GM23338 (cell line): ENCODE measurements around the gene TTC33. TPM values are rescaled to one million over a fixed set of nuclear protein-coding genes. Genes with fewer than 3 reads are reported as not detected.

Experiments used
- ATAC-seq: fragments of 200-7000 bp; cut with Tn5 transposase; 3 replicates; pipeline ENCODE4 v1.9.1; 2020
- DNase-seq: peaks from one replicate; pipeline ENCODE4 v3.0.0-alpha.2; 2015; ENCODE audit warnings: low spot score
- H2AFZ ChIP-seq: fragments of 200-600 bp; sonication (generic); 2 replicates; pipeline ENCODE4 v1.8.0; 2016; ENCODE audit warnings: antibody characterized with exemption, mild to moderate bottlenecking, moderate library complexity
- H3F3A ChIP-seq: fragments of 200-600 bp; sonication (generic); replicated peaks from 2 replicates; pipeline ENCODE4 v1.8.0; 2017; ENCODE audit warnings: antibody characterized with exemption, mixed run types, low read depth
- H3K27ac ChIP-seq: fragments of 200-600 bp; sonication (generic); 2 replicates; pipeline ENCODE4 v1.6.1; 2016; ENCODE audit warnings: low read depth
- H3K27me3 ChIP-seq: fragments of 200-600 bp; sonication (generic); 2 replicates; pipeline ENCODE4 v1.8.0; 2016; ENCODE audit warnings: mild to moderate bottlenecking, mixed run types, moderate library complexity; ENCODE audit not compliant: insufficient read depth
- H3K36me3 ChIP-seq: fragments of 200-600 bp; sonication (generic); 2 replicates; pipeline ENCODE4 v1.8.0; 2016; ENCODE audit warnings: mild to moderate bottlenecking; ENCODE audit not compliant: insufficient read depth
- H3K4me1 ChIP-seq: fragments of 200-600 bp; sonication (generic); 2 replicates; pipeline ENCODE4 v1.8.0; 2016; ENCODE audit warnings: mild to moderate bottlenecking, moderate library complexity; ENCODE audit not compliant: insufficient read depth
- H3K4me2 ChIP-seq: fragments of 200-600 bp; sonication (generic); 2 replicates; pipeline ENCODE4 v1.7.1; 2017; ENCODE audit warnings: mixed run types
- H3K4me3 ChIP-seq: fragments of 200-600 bp; sonication (generic); 2 replicates; pipeline ENCODE4 v1.6.1; 2016; ENCODE audit warnings: mixed run types
- H3K79me2 ChIP-seq: fragments of 200-600 bp; sonication (generic); replicated peaks from 2 replicates; pipeline ENCODE4 v1.8.0; 2017; ENCODE audit warnings: mild to moderate bottlenecking; ENCODE audit not compliant: insufficient read depth
- H3K9me2 ChIP-seq: fragments of 200-600 bp; sonication (generic); 2 replicates; pipeline ENCODE4 v1.8.0; 2017; ENCODE audit not compliant: insufficient read depth
- H4K20me1 ChIP-seq: fragments of 200-600 bp; sonication (generic); replicated peaks from 2 replicates; pipeline ENCODE4 v1.8.0; 2017; ENCODE audit warnings: mild to moderate bottlenecking; ENCODE audit not compliant: insufficient read depth
- H3K27ac Mint-ChIP-seq: 2 replicates; pipeline ENCODE4 v1.8.0; 2020; ENCODE audit warnings: inconsistent platforms, mild to moderate bottlenecking, moderate library complexity, mixed read lengths
- H3K27me3 Mint-ChIP-seq: 3 replicates; pipeline ENCODE4 v1.8.0; 2022; ENCODE audit warnings: low read depth, mild to moderate bottlenecking, moderate library complexity, mixed read lengths, inconsistent platforms; ENCODE audit not compliant: insufficient read depth, poor library complexity
- H3K36me3 Mint-ChIP-seq: 3 replicates; pipeline ENCODE4 v1.8.0; 2021; ENCODE audit warnings: low read depth, mild to moderate bottlenecking, inconsistent platforms, moderate library complexity, mixed read lengths
- H3K4me1 Mint-ChIP-seq: 3 replicates; pipeline ENCODE4 v1.8.0; 2020; ENCODE audit warnings: mild to moderate bottlenecking, inconsistent platforms, mixed read lengths
- H3K4me3 Mint-ChIP-seq: 3 replicates; pipeline ENCODE4 v1.8.0; 2021; ENCODE audit warnings: moderate library complexity, mild to moderate bottlenecking, inconsistent platforms, mixed read lengths
- H3K9me3 Mint-ChIP-seq: 3 replicates; pipeline ENCODE4 v1.8.0; 2020; ENCODE audit warnings: moderate library complexity, mild to moderate bottlenecking, inconsistent platforms, mixed read lengths
- CREB1 ChIP-seq: fragments of 250-450 bp; sonication (Bioruptor Pico); IDR thresholded peaks from 2 replicates; pipeline ENCODE4 v1.5.0; 2020; ENCODE audit warnings: low read depth, mild to moderate bottlenecking, moderate library complexity
- CTCF ChIP-seq, 2 experiments: fragments of 200-600 bp in 1 of 2; sonication (generic) in 1 of 2; conservative IDR thresholded peaks; 2 replicates each; pipeline versions ENCODE4 v1.5.1 to v1.6.1; 2016 to 2017; ENCODE audit warnings: antibody characterized with exemption in 2 of 2, low read depth in 2 of 2, mild to moderate bottlenecking in 2 of 2, moderate library complexity in 1 of 2
- REST ChIP-seq: IDR thresholded peaks from one replicate; pipeline ENCODE4 v1.6.1; 2018; ENCODE audit warnings: antibody characterized with exemption; ENCODE audit not compliant: unreplicated experiment
- polyA plus RNA-seq: library from polyadenylated mRNA; unstranded; fragments of >200 nt; fragmentation: Nextera tagmentation; extraction: Ambion mirVana; gene quantifications from 2 replicates; pipeline ENCODE4 v1.2.1, GENCODE V29; 2016
- total RNA-seq: library from RNA; depleted of rRNA; stranded (reverse); fragments of >200 nt; shearing (Covaris generic); gene quantifications from 2 replicates; pipeline ENCODE4 v1.2.3, GENCODE V29; 2014
- TF ChIP-seq, protein P1 (sequence below): fragments of 250-450 bp; sonication (Bioruptor Pico); IDR thresholded peaks from 2 replicates; pipeline ENCODE4 v1.5.0; 2020; ENCODE audit warnings: mild to moderate bottlenecking, moderate library complexity

The TTC33 gene
- total and polyA plus RNA-seq, 2 experiments from 2014 or later: 4.1 to 11.5 TPM

DNA sequence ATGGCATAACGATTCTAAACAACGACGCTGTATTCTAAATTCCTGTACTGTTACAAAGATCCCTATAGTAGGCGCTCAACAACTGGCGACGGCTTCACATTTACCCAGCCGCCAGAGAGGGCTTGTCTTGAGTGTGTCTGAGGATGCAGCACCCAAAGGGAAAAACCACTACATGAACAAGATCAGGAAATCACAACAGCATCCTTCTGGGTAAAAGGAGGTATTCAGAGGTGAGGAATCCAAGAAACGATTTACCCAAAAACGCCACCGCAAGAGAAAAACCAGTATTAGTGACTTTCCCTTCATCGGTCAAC is 711 bp downstream of the TTC33 start:
- Histone ChIP-seq H4K20me1 (no peaks in the 10 kb centered on the region), H3K79me2 (peaks cover 16% of the 10 kb centered on the region; the same call in 1 of the 2 replicates), H3K4me2 (peak overlapping the region; percentile 61), H2AFZ (peak overlapping the region; percentile 77), H3K27ac (no peak overlapping the region), H3K9me2 (no peaks in the 10 kb centered on the region), H3K4me3 (peak overlapping the region; percentile 63), H3K36me3 (no peaks in the 10 kb centered on the region), H3F3A (no peaks in the 10 kb centered on the region), H3K4me1 (peaks cover 7% of the 10 kb centered on the region; the same call in 1 of the 2 replicates), H3K27me3 (no peaks in the 10 kb centered on the region)
- Mint-ChIP-seq H3K4me3 (no peak overlapping the region), H3K27ac (no peak overlapping the region), H3K36me3 (no peaks in the 10 kb centered on the region), H3K9me3 (peaks cover 3% of the 10 kb centered on the region; the same call in 1 of the 3 replicates), H3K27me3 (peaks cover 2% of the 10 kb centered on the region), H3K4me1 (no peaks in the 10 kb centered on the region)
- ATAC-seq (peak; percentile 85), DNase-seq (peak; percentile 79)
- 0 out of 2 replicates have a peak, but pooled peaks have one; percentile 17 for TF ChIP-seq CREB1 (CRISPR knock-in tag)
- TF ChIP-seq, protein P1, sequence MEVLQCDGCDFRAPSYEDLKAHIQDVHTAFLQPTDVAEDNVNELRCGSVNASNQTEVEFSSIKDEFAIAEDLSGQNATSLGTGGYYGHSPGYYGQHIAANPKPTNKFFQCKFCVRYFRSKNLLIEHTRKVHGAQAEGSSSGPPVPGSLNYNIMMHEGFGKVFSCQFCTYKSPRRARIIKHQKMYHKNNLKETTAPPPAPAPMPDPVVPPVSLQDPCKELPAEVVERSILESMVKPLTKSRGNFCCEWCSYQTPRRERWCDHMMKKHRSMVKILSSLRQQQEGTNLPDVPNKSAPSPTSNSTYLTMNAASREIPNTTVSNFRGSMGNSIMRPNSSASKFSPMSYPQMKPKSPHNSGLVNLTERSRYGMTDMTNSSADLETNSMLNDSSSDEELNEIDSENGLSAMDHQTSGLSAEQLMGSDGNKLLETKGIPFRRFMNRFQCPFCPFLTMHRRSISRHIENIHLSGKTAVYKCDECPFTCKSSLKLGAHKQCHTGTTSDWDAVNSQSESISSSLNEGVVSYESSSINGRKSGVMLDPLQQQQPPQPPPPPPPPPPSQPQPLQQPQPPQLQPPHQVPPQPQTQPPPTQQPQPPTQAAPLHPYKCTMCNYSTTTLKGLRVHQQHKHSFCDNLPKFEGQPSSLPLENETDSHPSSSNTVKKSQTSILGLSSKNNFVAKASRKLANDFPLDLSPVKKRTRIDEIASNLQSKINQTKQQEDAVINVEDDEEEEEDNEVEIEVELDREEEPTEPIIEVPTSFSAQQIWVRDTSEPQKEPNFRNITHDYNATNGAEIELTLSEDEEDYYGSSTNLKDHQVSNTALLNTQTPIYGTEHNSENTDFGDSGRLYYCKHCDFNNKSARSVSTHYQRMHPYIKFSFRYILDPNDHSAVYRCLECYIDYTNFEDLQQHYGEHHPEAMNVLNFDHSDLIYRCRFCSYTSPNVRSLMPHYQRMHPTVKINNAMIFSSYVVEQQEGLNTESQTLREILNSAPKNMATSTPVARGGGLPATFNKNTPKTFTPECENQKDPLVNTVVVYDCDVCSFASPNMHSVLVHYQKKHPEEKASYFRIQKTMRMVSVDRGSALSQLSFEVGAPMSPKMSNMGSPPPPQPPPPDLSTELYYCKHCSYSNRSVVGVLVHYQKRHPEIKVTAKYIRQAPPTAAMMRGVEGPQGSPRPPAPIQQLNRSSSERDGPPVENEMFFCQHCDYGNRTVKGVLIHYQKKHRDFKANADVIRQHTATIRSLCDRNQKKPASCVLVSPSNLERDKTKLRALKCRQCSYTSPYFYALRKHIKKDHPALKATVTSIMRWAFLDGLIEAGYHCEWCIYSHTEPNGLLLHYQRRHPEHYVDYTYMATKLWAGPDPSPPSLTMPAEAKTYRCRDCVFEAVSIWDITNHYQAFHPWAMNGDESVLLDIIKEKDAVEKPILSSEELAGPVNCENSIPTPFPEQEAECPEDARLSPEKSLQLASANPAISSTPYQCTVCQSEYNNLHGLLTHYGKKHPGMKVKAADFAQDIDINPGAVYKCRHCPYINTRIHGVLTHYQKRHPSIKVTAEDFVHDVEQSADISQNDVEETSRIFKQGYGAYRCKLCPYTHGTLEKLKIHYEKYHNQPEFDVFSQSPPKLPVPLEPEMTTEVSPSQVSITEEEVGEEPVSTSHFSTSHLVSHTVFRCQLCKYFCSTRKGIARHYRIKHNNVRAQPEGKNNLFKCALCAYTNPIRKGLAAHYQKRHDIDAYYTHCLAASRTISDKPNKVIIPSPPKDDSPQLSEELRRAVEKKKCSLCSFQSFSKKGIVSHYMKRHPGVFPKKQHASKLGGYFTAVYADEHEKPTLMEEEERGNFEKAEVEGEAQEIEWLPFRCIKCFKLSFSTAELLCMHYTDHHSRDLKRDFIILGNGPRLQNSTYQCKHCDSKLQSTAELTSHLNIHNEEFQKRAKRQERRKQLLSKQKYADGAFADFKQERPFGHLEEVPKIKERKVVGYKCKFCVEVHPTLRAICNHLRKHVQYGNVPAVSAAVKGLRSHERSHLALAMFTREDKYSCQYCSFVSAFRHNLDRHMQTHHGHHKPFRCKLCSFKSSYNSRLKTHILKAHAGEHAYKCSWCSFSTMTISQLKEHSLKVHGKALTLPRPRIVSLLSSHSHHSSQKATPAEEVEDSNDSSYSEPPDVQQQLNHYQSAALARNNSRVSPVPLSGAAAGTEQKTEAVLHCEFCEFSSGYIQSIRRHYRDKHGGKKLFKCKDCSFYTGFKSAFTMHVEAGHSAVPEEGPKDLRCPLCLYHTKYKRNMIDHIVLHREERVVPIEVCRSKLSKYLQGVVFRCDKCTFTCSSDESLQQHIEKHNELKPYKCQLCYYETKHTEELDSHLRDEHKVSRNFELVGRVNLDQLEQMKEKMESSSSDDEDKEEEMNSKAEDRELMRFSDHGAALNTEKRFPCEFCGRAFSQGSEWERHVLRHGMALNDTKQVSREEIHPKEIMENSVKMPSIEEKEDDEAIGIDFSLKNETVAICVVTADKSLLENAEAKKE (CRISPR knock-in tag): no peak
- peak; percentile 65 to 71 for TF ChIP-seq CTCF (conservative IDR thresholded peaks at IDR 0.05; ENCODE audit: low read depth in 2 of 2)
- TF ChIP-seq REST: no peak
